Cardiac fibroblast (primary cell): ENCODE measurements around the gene ATP11A.
A peak's percentile ranks its signal among the peaks of the same experiment; 100 is the strongest.

Source experiments
- DNase-seq, 2 donors: peaks; one replicate each; pipeline versions ENCODE4 v3.0.0 to v3.0.0-alpha.2; 2010; ENCODE audit warnings: low read depth in 2 of 2
- H3K4me3 ChIP-seq, 2 donors: replicated peaks in 1 of 2; 1 replicate in 1 of 2; 2 replicates in 1 of 2; pipeline ENCODE4 v1.5.1; 2011; ENCODE audit warnings: low read depth in 2 of 2, low read length in 2 of 2, mild to moderate bottlenecking in 2 of 2, moderate library complexity in 1 of 2
- TF ChIP-seq, protein P1 (sequence below): IDR thresholded peaks from one replicate; pipeline ENCODE4 v1.5.1; 2011; ENCODE audit warnings: low read depth, mild to moderate bottlenecking, low read length, inconsistent platforms

ATP11A gene

DNA sequence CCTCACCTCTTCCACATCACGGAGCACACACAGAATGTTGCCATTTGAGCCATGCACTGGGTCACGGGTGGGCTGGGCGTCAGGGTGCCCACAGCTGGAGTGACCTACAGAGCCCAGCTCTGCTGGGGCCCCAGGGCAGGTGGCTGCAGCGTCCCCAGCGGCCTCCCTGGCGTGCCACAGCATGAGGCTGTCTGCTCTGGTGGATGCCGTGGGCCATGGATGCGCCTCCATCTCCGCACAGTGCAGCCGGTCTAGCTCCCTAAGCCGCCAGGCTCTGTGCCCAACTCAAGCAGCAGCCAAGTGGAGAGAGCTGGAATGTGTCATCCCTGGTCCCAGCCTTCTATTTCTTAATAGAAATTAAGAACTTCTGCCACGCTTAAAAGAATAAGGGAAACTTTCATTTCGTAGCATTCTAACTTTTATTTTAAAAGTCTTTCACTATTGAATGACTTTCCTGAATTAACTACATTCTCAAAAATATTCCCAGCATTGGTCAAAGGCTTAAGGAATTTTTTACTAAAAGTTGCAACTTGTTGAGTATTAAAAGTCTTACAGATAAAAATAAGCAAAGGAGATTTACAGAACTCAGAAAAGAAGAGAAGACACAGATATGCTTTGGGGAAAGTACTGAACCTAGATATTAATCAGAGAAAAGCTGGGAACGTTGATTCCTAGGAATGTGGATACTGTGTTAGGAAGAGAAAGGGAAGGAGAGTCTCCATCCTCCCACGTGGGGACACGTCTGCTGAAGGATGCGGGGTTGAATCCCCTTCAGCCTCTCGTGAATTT lies 59.3 kb downstream of the ATP11A start:
- peak in 1 of 2 donors; percentile 38 for DNase-seq
- TF ChIP-seq, protein P1, sequence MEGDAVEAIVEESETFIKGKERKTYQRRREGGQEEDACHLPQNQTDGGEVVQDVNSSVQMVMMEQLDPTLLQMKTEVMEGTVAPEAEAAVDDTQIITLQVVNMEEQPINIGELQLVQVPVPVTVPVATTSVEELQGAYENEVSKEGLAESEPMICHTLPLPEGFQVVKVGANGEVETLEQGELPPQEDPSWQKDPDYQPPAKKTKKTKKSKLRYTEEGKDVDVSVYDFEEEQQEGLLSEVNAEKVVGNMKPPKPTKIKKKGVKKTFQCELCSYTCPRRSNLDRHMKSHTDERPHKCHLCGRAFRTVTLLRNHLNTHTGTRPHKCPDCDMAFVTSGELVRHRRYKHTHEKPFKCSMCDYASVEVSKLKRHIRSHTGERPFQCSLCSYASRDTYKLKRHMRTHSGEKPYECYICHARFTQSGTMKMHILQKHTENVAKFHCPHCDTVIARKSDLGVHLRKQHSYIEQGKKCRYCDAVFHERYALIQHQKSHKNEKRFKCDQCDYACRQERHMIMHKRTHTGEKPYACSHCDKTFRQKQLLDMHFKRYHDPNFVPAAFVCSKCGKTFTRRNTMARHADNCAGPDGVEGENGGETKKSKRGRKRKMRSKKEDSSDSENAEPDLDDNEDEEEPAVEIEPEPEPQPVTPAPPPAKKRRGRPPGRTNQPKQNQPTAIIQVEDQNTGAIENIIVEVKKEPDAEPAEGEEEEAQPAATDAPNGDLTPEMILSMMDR, result no peak
- no peak overlapping the region for H3K4me3 ChIP-seq

DNA sequence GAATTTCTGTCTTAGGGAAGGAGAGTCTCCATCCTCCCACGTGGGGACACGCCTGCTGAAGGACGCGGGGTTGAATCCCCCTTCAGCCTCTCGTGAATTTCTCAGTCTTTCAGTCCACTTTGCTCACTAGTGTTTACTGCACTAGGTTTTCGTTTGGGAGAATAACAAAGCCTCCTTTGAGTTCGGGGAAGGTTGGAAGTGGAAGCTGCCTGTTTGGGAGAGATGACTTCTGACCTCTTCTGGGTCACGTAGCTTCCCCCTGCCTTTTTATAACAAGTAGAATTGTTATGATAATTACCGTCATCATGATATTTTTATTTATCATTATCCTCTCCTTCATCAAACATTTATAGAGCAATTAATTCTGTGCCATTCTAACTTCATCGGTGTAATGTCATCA lies 60.7 kb downstream of the ATP11A start:
- H3K4me3 ChIP-seq, result no peak overlapping the region
- TF ChIP-seq, protein P1, result no peak
- no peak for DNase-seq

DNA sequence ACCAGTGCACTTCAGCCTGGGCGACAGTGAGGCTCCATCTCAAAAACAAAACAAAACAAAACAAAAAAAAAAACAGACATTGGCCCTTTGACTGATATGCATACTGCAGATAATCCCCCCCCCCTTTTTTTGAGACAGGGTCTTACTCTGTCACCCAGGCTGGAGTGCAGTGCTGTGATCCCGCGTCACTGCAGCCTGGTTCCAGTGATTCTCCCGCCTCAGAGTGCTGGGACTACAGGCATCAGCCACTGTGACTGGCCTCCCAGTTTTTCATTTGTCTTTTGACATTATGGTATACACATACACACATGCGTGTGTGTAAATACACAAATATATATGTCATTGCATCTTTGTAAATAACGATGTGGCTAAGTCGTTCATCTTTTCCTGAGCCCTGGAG lies 61.8 kb downstream of the ATP11A start:
- no peak overlapping the region for H3K4me3 ChIP-seq
- TF ChIP-seq, protein P1, result no peak
- DNase-seq, result no peak

DNA sequence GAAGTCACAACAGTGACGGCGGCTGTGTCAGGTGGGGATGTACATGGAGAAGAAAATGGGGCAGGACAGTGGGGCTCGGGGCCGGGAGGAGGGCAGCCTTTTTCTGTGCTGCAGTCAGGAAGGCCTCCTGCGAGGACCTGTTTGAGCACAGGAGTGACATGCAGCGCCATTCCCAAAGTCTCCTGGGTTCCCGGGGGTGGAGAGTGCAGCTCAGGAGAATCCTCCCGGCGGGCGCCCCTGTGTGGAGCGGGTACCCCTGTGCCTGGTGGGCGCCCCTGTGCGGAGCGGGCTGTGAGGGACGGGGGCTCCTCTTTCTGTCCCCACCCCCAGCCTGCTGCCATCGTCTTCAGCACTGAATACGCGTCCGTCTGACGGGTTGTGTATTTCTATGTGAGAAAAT lies 62.4 kb downstream of the ATP11A start:
- H3K4me3 ChIP-seq, result no peak overlapping the region
- TF ChIP-seq, protein P1, result no peak
- no peak for DNase-seq

DNA sequence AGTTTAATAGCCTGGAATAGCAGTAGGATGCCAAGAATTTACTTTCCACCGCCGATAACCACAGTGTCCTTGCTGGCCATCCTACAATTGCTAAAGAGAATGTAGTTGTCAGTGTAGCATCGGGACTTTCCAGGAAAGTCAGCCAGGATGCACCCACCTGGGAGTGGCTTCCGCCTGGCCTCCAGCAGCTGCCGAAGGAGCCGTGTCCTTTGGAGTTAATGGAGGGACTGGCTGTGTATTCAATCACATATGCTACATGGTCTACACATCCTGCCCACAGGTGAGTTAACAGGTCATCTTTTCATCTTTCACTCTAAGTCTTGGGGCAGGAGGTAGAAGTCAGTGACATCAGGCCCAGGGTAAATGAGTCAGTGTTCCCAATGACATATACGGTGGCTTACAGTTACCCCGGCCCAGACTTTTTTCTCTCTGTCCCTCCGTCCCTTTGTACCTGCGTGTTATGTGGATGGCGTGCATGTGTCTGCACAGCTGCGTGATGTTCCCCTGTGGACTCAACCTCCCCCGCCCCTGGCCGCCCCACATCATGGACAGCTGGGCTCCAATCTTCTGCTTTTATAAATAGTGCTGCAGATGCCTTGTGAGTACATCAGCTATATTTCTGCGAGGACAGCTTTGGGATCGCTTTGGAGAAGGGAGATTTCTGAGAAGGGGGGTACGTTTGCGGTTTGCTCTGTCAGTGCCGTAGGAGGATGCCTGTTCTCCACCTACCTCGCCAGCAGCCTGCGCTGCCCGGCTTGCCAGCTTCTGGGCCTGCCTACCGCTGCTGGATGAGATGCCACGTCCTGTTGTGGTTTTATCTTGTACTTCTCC lies 63.1 kb downstream of the ATP11A start:
- DNase-seq, result no peak
- no peak overlapping the region for H3K4me3 ChIP-seq
- TF ChIP-seq, protein P1, result no peak

DNA sequence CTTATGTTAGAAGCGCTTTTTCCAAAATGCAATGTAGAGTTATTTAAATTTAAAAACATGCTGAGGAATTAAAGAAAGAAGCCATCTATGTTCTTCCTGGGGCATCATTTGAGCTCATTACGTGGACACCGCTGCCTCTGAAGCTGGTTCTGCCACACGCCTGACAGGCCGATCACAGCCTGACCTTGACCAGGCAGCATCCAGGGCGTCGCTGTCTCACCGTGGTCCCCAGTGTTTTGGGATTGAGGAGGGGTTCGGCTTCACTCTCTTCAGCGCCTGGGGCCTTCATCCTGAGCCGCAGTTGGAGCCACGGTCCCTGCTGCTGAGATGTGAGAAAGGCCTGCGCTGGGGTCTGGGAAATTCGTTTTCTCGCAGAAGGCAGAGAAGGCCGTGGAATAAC lies 64.0 kb downstream of the ATP11A start:
- no peak for DNase-seq
- H3K4me3 ChIP-seq, result no peak overlapping the region

More for the DNA sequence above, 64.0 kb downstream of the ATP11A start:
- TF ChIP-seq, protein P1, result no peak
